HepG2 (cell line): ENCODE data around the gene KPNA3. TPM values are rescaled to one million over a fixed set of nuclear protein-coding genes. Genes with fewer than 3 reads are reported as not detected.
A peak's percentile ranks its signal among the peaks of the same experiment; 100 is the strongest.

ENCODE experiments used
- HOXA7 ChIP-seq: sonication (generic); formaldehyde crosslinking; IDR thresholded peaks from 2 replicates; pipeline ENCODE4 v1.8.1; 2022; ENCODE audit warnings: mild to moderate bottlenecking, missing genetic modification reagents, moderate library complexity
- HOXA9 ChIP-seq: sonication (generic); formaldehyde crosslinking; IDR thresholded peaks from 2 replicates; pipeline ENCODE4 v1.8.1; 2022; ENCODE audit warnings: missing genetic modification reagents, mild to moderate bottlenecking, moderate library complexity, borderline replicate concordance
- MZF1 ChIP-seq: sonication (generic); formaldehyde crosslinking; IDR thresholded peaks from 2 replicates; pipeline ENCODE4 v1.8.1; 2023; ENCODE audit warnings: mild to moderate bottlenecking, missing genetic modification reagents, borderline replicate concordance
- PRDM4 ChIP-seq: sonication (generic); formaldehyde crosslinking; IDR thresholded peaks from 2 replicates; pipeline ENCODE4 v1.9.0; 2021; ENCODE audit warnings: missing genetic modification reagents, borderline replicate concordance
- RBFOX2 ChIP-seq: fragments of 200-400 bp; formaldehyde crosslinking; IDR thresholded peaks from 2 replicates; pipeline ENCODE4 v1.6.1; 2017; ENCODE audit warnings: low read depth, mild to moderate bottlenecking, low read length
- SIX1 ChIP-seq: sonication (generic); formaldehyde crosslinking; IDR thresholded peaks from 2 replicates; pipeline ENCODE4 v1.4.0; 2020; ENCODE audit warnings: missing genetic modification reagents, borderline replicate concordance
- ZBTB3 ChIP-seq: sonication (generic); formaldehyde crosslinking; IDR thresholded peaks from 2 replicates; pipeline ENCODE4 v1.4.0; 2020; ENCODE audit warnings: low read depth, mild to moderate bottlenecking, moderate library complexity, missing genetic modification reagents, borderline replicate concordance
- ZBTB40 ChIP-seq, 2 experiments: fragments of 450-650 bp in 1 of 2; sonication (generic) in 1 of 2; formaldehyde crosslinking in 1 of 2; IDR thresholded peaks; 2 replicates each; pipeline versions ENCODE4 v1.6.1 to v1.8.0; 2016 to 2022; ENCODE audit warnings: antibody characterized with exemption in 1 of 2, mild to moderate bottlenecking in 1 of 2, missing genetic modification reagents in 1 of 2
- ZNF367 ChIP-seq: sonication (generic); formaldehyde crosslinking; IDR thresholded peaks from 2 replicates; pipeline ENCODE4 v1.4.0; 2020; ENCODE audit warnings: missing genetic modification reagents, borderline replicate concordance
- ZNF589 ChIP-seq: sonication (generic); formaldehyde crosslinking; conservative IDR thresholded peaks from 2 replicates; pipeline ENCODE4 v1.8.0; 2022; ENCODE audit warnings: mild to moderate bottlenecking, moderate library complexity, missing genetic modification reagents
- ZNF790 ChIP-seq: sonication (generic); formaldehyde crosslinking; IDR thresholded peaks from 2 replicates; pipeline ENCODE4 v1.8.0; 2022; ENCODE audit warnings: missing genetic modification reagents, mild to moderate bottlenecking, borderline replicate concordance
- ZNF883 ChIP-seq: sonication (generic); formaldehyde crosslinking; IDR thresholded peaks from 2 replicates; pipeline ENCODE4 v1.5.1; 2020; ENCODE audit warnings: mild to moderate bottlenecking, missing genetic modification reagents; ENCODE audit errors: not compliant biosample characterization
- ZSCAN22 ChIP-seq: sonication (generic); formaldehyde crosslinking; IDR thresholded peaks from 2 replicates; pipeline ENCODE4 v1.4.0; 2020; ENCODE audit warnings: mild to moderate bottlenecking, missing genetic modification reagents
- polyA plus RNA-seq, 8 experiments: library from polyadenylated mRNA; depleted of rRNA in 3 of 8; stranded (reverse) in 7 of 8; unstranded in 1 of 8; fragments of >200 nt; fragmentation: Illumina TruSeq in 4 of 8; extraction: Trizol in 4 of 8; gene quantifications; 2 replicates each; pipeline versions ENCODE4 v1.2.1 to v1.2.3, GENCODE V29; 2011 to 2016; ENCODE audit warnings: low read depth in 4 of 8, missing spikeins in 1 of 8, mixed read lengths in 1 of 8; ENCODE audit not compliant: insufficient read depth in 1 of 8
- total RNA-seq, 5 experiments: library from RNA; depleted of rRNA; stranded (reverse); fragments of >200 nt; fragmentation: Illumina TruSeq; extraction: Trizol; gene quantifications; 2 replicates each; pipeline ENCODE4 v1.2.3, GENCODE V29; 2016; ENCODE audit warnings: low read depth in 1 of 5
- TF ChIP-seq, protein P1 (sequence below): sonication (generic); IDR thresholded peaks from 2 replicates; pipeline ENCODE4 v1.6.1; 2016; ENCODE audit warnings: low read depth, borderline replicate concordance

Gene KPNA3
- total and polyA plus RNA-seq, 2 of the 13 experiments (the other 11 are each of a cell fraction or from before 2014, with no cell fraction given) = 13.0 to 28.9 TPM

GRCh38 chr13:49792550-49793324 lies at the start of gene KPNA3 (continued):
- no peak for TF ChIP-seq ZNF883 (CRISPR knock-in tag)
- TF ChIP-seq SIX1 (CRISPR knock-in tag) = no peak
- TF ChIP-seq ZBTB3 (CRISPR knock-in tag) = 0 out of 2 replicates have a peak, but pooled peaks have one; percentile 50
- no peak for TF ChIP-seq ZNF367 (CRISPR knock-in tag)
- no peak for TF ChIP-seq HOXA7 (CRISPR knock-in tag)
- TF ChIP-seq, protein P1, sequence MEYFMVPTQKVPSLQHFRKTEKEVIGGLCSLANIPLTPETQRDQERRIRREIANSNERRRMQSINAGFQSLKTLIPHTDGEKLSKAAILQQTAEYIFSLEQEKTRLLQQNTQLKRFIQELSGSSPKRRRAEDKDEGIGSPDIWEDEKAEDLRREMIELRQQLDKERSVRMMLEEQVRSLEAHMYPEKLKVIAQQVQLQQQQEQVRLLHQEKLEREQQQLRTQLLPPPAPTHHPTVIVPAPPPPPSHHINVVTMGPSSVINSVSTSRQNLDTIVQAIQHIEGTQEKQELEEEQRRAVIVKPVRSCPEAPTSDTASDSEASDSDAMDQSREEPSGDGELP = no peak
- 0 out of 2 replicates have a peak, but pooled peaks have one; percentile 78 for TF ChIP-seq ZNF589 (CRISPR knock-in tag)
- TF ChIP-seq ZNF790 (CRISPR knock-in tag) = peak; percentile 49; the same call in 1 of the 2 replicates
- TF ChIP-seq MZF1 (CRISPR knock-in tag) = no peak
- no peak for TF ChIP-seq ZSCAN22 (CRISPR knock-in tag)
- peak; percentile 84 for TF ChIP-seq RBFOX2
- TF ChIP-seq ZBTB40 (IDR thresholded peaks at IDR 0.05) = no peak
- peak; percentile 41; the same call in 1 of the 2 replicates for TF ChIP-seq ZBTB40 (CRISPR knock-in tag; IDR thresholded peaks at IDR 0.05)
- TF ChIP-seq PRDM4 (CRISPR knock-in tag) = no peak
- TF ChIP-seq HOXA9 (CRISPR knock-in tag) = 0 out of 2 replicates have a peak, but pooled peaks have one; percentile 34
